Neural progenitor cell (in vitro differentiated cells): ENCODE data around the gene ALG1L2. TPM values are rescaled to one million over a fixed set of nuclear protein-coding genes. Genes with fewer than 3 reads are reported as not detected.
"Not testable (repeated sequence)": the region's sequence is repeated elsewhere in the genome, so short reads cannot be mapped to it uniquely, and the experiment has no call there.

ENCODE experiments used
- DNase-seq: peaks from one replicate; pipeline ENCODE4 v3.0.0-alpha.2; 2016; ENCODE audit warnings: low spot score
- H2AFZ ChIP-seq: fragments of 200-600 bp; sonication (generic); replicated peaks from 2 replicates; pipeline ENCODE4 v1.6.1; 2016; ENCODE audit warnings: antibody characterized with exemption
- H3F3A ChIP-seq: fragments of 200-600 bp; sonication (generic); 2 replicates; pipeline ENCODE4 v1.6.1; 2016; ENCODE audit warnings: antibody characterized with exemption, low read depth
- H3K27ac ChIP-seq: fragments of 200-600 bp; sonication (generic); 2 replicates; pipeline ENCODE4 v1.5.1; 2016; ENCODE audit warnings: mild to moderate bottlenecking
- H3K27me3 ChIP-seq: fragments of 200-600 bp; sonication (generic); 2 replicates; pipeline ENCODE4 v1.6.1; 2016; ENCODE audit warnings: mild to moderate bottlenecking, moderate library complexity
- H3K36me3 ChIP-seq: fragments of 200-600 bp; sonication (generic); 2 replicates; pipeline ENCODE4 v1.5.1; 2016
- H3K4me1 ChIP-seq: fragments of 200-600 bp; sonication (generic); 2 replicates; pipeline ENCODE4 v1.6.1; 2016; ENCODE audit warnings: mixed run types
- H3K4me2 ChIP-seq: fragments of 200-600 bp; sonication (generic); 2 replicates; pipeline ENCODE4 v1.6.1; 2016
- H3K4me3 ChIP-seq: fragments of 200-600 bp; sonication (generic); 2 replicates; pipeline ENCODE4 v1.5.1; 2016
- H3K79me2 ChIP-seq: fragments of 200-600 bp; sonication (generic); 2 replicates; pipeline ENCODE4 v1.6.1; 2016; ENCODE audit warnings: low read depth
- H3K9ac ChIP-seq: fragments of 200-600 bp; sonication (generic); 2 replicates; pipeline ENCODE4 v1.6.1; 2016
- H3K9me3 ChIP-seq: fragments of 200-600 bp; sonication (generic); 2 replicates; pipeline ENCODE4 v1.5.1; 2016; ENCODE audit warnings: low read depth
- H4K20me1 ChIP-seq: fragments of 200-600 bp; sonication (generic); 2 replicates; pipeline ENCODE4 v1.6.1; 2016; ENCODE audit warnings: low read depth
- H3K27ac Mint-ChIP-seq: 3 replicates; pipeline ENCODE4 v1.8.0; 2021; ENCODE audit warnings: mixed read lengths
- H3K27me3 Mint-ChIP-seq: 2 replicates; pipeline ENCODE4 v1.8.0; 2022; ENCODE audit warnings: low read depth, mild to moderate bottlenecking, inconsistent platforms, moderate library complexity, mixed read lengths; ENCODE audit not compliant: insufficient read depth
- H3K36me3 Mint-ChIP-seq: 3 replicates; pipeline ENCODE4 v1.8.0; 2021; ENCODE audit warnings: mixed read lengths
- H3K4me1 Mint-ChIP-seq: 3 replicates; pipeline ENCODE4 v1.8.0; 2021; ENCODE audit warnings: mixed read lengths
- H3K4me3 Mint-ChIP-seq: 3 replicates; pipeline ENCODE4 v1.8.0; 2021; ENCODE audit warnings: mild to moderate bottlenecking, moderate library complexity, mixed read lengths
- H3K9me3 Mint-ChIP-seq: 3 replicates; pipeline ENCODE4 v1.8.0; 2020; ENCODE audit warnings: mixed read lengths
- CTCF ChIP-seq: fragments of 200-600 bp; sonication (generic); IDR thresholded peaks from 2 replicates; pipeline ENCODE4 v1.5.1; 2017; ENCODE audit warnings: antibody characterized with exemption, mild to moderate bottlenecking
- total RNA-seq: library from RNA; depleted of rRNA; stranded (reverse); fragments of >200 nt; gene quantifications from 2 replicates; pipeline ENCODE4 v1.2.3, GENCODE V29; 2015; ENCODE audit warnings: low replicate concordance

ALG1L2 gene
- total RNA-seq, 1 donor from 2014 or later, result not detected

DNA sequence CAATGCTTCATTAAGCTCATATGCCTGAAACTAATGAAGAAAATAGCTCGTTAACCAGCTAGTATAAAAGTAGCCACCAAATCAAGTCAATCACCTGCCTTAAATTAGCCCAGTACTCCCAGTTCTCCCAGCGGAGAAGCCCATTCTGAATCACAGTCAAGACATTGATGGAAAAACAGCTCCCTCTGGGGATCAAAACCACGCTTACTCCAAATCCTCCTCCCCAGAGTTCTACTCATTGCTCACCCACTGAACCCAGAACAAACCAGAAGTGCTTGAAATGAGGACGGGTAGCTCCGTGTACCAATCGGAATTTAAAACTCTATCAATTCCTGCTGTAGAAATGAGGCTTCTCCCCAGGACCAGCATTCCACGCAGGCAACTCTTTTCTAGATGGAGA lies 54.7 kb downstream of the ALG1L2 start:
- H3K36me3 ChIP-seq, H3K27ac ChIP-seq, H3K79me2 ChIP-seq, H3K9ac ChIP-seq, H3K4me2 ChIP-seq, H2AFZ ChIP-seq, H3K27ac Mint-ChIP-seq, H3K4me1 ChIP-seq, H4K20me1 ChIP-seq, H3K27me3 Mint-ChIP-seq, H3K4me3 ChIP-seq, H3K27me3 ChIP-seq, H3K4me3 Mint-ChIP-seq, H3K36me3 Mint-ChIP-seq, H3K9me3 Mint-ChIP-seq, H3K9me3 ChIP-seq, H3F3A ChIP-seq: not testable (repeated sequence)
- DNase-seq, result peak; percentile 11
- TF ChIP-seq CTCF, result peak; percentile 32
- H3K4me1 Mint-ChIP-seq, result peaks cover 21% of the 10 kb centered on the region

DNA sequence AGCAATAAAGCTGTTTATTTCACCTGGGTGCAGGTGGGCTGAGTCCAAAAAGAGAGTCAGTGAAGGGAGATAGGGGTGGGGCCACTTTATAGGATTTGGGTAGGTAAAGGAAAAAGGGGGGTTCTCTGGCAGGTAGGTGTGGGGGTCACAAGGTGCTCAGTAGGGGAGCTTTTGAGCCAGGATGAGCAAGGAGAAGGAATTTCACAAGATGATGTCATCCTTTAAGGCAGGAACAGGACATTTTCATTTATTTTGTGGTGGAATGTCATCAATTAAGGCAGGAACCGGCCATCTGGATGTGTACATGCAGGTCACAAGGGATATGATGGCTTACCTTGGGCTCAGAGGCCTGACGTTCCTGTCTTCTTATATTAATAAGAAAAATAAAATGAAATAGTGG lies 56.1 kb downstream of the ALG1L2 start:
- H3K9me3 Mint-ChIP-seq, H3K9ac ChIP-seq, H3K27me3 ChIP-seq, H3K27me3 Mint-ChIP-seq, H3F3A ChIP-seq, H3K9me3 ChIP-seq, H3K36me3 Mint-ChIP-seq, H3K79me2 ChIP-seq, DNase-seq, H3K4me1 ChIP-seq, H3K36me3 ChIP-seq, H2AFZ ChIP-seq, H3K4me3 ChIP-seq, H3K4me2 ChIP-seq, H3K4me3 Mint-ChIP-seq, H3K27ac ChIP-seq, H3K27ac Mint-ChIP-seq, H4K20me1 ChIP-seq: not testable (repeated sequence)
- H3K4me1 Mint-ChIP-seq, result peaks cover 22% of the 10 kb centered on the region

GRCh38 chr3:130138992-130139391 lies 57.4 kb downstream of the ALG1L2 start:
- H3K9ac ChIP-seq, H3K4me3 ChIP-seq, H4K20me1 ChIP-seq, H3K36me3 Mint-ChIP-seq, H3K27ac ChIP-seq, H2AFZ ChIP-seq, H3K79me2 ChIP-seq, H3K4me3 Mint-ChIP-seq, H3K36me3 ChIP-seq, DNase-seq, H3K4me2 ChIP-seq, H3K9me3 ChIP-seq, H3K27ac Mint-ChIP-seq, H3K27me3 ChIP-seq, H3K9me3 Mint-ChIP-seq, H3K27me3 Mint-ChIP-seq, H3F3A ChIP-seq, H3K4me1 ChIP-seq: not testable (repeated sequence)
- peaks cover 22% of the 10 kb centered on the region for H3K4me1 Mint-ChIP-seq

DNA sequence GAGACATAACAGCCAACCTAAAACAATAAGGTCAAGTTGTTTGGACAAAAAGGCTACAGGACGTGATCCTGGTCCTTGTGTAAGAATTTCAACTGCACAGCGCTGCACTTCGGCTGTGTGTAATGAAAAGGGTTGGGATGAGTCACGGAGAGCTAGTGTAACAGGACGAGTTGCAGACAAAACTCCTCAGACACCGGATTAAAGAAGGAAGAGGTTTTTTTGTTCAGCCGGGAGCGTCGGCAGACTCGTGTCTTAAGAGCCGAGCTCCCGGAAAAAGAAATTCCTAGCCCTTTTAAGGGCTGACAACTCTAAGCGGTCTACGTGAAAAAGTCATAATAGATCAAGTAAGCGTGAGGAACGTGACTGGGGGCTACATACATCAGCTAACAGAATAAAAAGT lies 59.1 kb downstream of the ALG1L2 start:
- H3K4me3 Mint-ChIP-seq, result peak overlapping the region; percentile 57
- H3K36me3 Mint-ChIP-seq, result not testable (repeated sequence)

GRCh38 chr3:130143648-130144327 lies 62.2 kb downstream of the ALG1L2 start:
- not testable (repeated sequence) for H3K27me3 Mint-ChIP-seq, H3K27me3 ChIP-seq, H3K27ac ChIP-seq, H3K9me3 ChIP-seq, H3K4me2 ChIP-seq, H3K4me3 Mint-ChIP-seq, DNase-seq, H3K36me3 Mint-ChIP-seq, H3K9me3 Mint-ChIP-seq, H2AFZ ChIP-seq, H3K36me3 ChIP-seq, H4K20me1 ChIP-seq, H3K27ac Mint-ChIP-seq, H3K79me2 ChIP-seq, H3F3A ChIP-seq, H3K9ac ChIP-seq, H3K4me3 ChIP-seq
- H3K4me1 Mint-ChIP-seq, result peaks cover 31% of the 10 kb centered on the region
- TF ChIP-seq CTCF, result peak; percentile 49
- peaks cover 19% of the 10 kb centered on the region for H3K4me1 ChIP-seq

More for the DNA sequence above, 59.1 kb downstream of the ALG1L2 start:
- peak; percentile 66 for DNase-seq
- H3K9me3 ChIP-seq, H3F3A ChIP-seq, H3K27me3 Mint-ChIP-seq, H2AFZ ChIP-seq, H3K27me3 ChIP-seq, H3K9me3 Mint-ChIP-seq, H3K36me3 ChIP-seq, H4K20me1 ChIP-seq, H3K79me2 ChIP-seq, H3K27ac ChIP-seq, H3K4me3 ChIP-seq, H3K9ac ChIP-seq: not testable (repeated sequence)
- peaks cover 10% of the 10 kb centered on the region for H3K4me1 ChIP-seq
- peak overlapping the region; percentile 50 for H3K4me2 ChIP-seq
- H3K4me1 Mint-ChIP-seq, result peaks cover 30% of the 10 kb centered on the region
- peak overlapping the region; percentile 47 for H3K27ac Mint-ChIP-seq

GRCh38 chr3:130144328-130144650 lies 62.7 kb downstream of the ALG1L2 start:
- DNase-seq, H3K9me3 ChIP-seq, H3K36me3 Mint-ChIP-seq, H3K27ac Mint-ChIP-seq, H3K4me3 ChIP-seq, H3K27ac ChIP-seq, H3F3A ChIP-seq, H3K9ac ChIP-seq, H3K4me2 ChIP-seq, H2AFZ ChIP-seq, H3K79me2 ChIP-seq, H3K4me3 Mint-ChIP-seq, H3K27me3 ChIP-seq, H3K36me3 ChIP-seq, H3K9me3 Mint-ChIP-seq, H4K20me1 ChIP-seq, H3K27me3 Mint-ChIP-seq: not testable (repeated sequence)
- H3K4me1 ChIP-seq, result peaks cover 19% of the 10 kb centered on the region
- H3K4me1 Mint-ChIP-seq, result peaks cover 30% of the 10 kb centered on the region

DNA sequence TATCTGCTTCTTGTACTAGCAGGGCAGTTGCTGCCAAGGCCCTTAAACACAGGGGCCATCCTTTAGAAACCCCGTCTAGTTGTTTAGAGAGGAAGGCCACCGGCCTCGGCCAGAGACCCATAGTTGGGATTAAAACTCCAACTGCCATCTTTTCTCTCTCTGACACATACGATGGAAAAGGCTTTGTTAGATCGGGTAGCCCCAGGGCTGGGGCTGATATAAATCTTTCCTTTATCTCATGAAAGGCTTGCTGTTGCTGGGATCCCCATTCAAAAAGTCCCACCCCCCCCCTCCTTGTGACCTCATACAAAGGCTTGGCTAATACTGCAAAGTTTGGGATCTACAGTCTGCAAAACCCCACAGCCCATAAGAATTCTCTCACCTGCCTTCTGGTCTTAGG lies 63.8 kb downstream of the ALG1L2 start:
- not testable (repeated sequence) for H3K4me3 ChIP-seq, H2AFZ ChIP-seq, H3K9ac ChIP-seq, H3K27ac ChIP-seq, H3K79me2 ChIP-seq, H3K9me3 Mint-ChIP-seq, H3K36me3 Mint-ChIP-seq, H3K27me3 ChIP-seq, H3K27me3 Mint-ChIP-seq, H3K9me3 ChIP-seq, H3K4me3 Mint-ChIP-seq, H3F3A ChIP-seq, H4K20me1 ChIP-seq, H3K27ac Mint-ChIP-seq, H3K36me3 ChIP-seq
- Histone ChIP-seq H3K4me1 (peaks cover 17% of the 10 kb centered on the region), H3K4me2 (peak overlapping the region; percentile 27)
- DNase-seq, result peak; percentile 2
- peaks cover 19% of the 10 kb centered on the region for H3K4me1 Mint-ChIP-seq
